Thyroid gland (tissue), 4 donors: Measurements from ENCODE around the gene WASL. TPM values are rescaled to one million over a fixed set of nuclear protein-coding genes. Genes with fewer than 3 reads are reported as not detected.

Experiments
- DNase-seq, 2 donors: peaks; one replicate each; pipeline ENCODE4 v3.0.0-alpha.2; 2019
- H3K27ac ChIP-seq, 3 donors: fragments of 200-600 bp; sonication (generic); 1 replicate in 2 of 3; 2 replicates in 1 of 3; pipeline ENCODE4 v1.5.1; 2016 to 2019; ENCODE audit warnings: mild to moderate bottlenecking in 1 of 3, moderate library complexity in 1 of 3
- H3K27me3 ChIP-seq: fragments of 200-600 bp; sonication (generic); one replicate; pipeline ENCODE4 v1.5.1; 2019
- H3K36me3 ChIP-seq, 2 donors: fragments of 200-600 bp; sonication (generic); one replicate each; pipeline ENCODE4 v1.5.1; 2016 to 2019
- H3K4me1 ChIP-seq, 2 donors: fragments of 200-600 bp; sonication (generic); one replicate each; pipeline ENCODE4 v1.5.1; 2017 to 2019
- H3K4me3 ChIP-seq, 3 donors: fragments of 200-600 bp; sonication (generic); replicated peaks in 1 of 3; 1 replicate in 2 of 3; 2 replicates in 1 of 3; pipeline ENCODE4 v1.5.1; 2016; ENCODE audit warnings: mild to moderate bottlenecking in 1 of 3
- H3K9me3 ChIP-seq: fragments of 200-600 bp; sonication (generic); one replicate; pipeline ENCODE4 v1.5.1; 2017
- POLR2A ChIP-seq, 2 donors: fragments of 450-650 bp; IDR thresholded peaks; one replicate each; pipeline ENCODE4 v1.6.1; 2017; ENCODE audit warnings: antibody characterized with exemption in 2 of 2, mild to moderate bottlenecking in 2 of 2, moderate library complexity in 1 of 2
- WGBS, 2 donors: methylation state at CpG; one replicate each; pipeline ENCODE4 v1.1.5; 2017; 5-methylcytosine and 5-hydroxymethylcytosine counted together
- intact Hi-C: fragments of 100-400 bp; cut with DNase I; formaldehyde crosslinking; loops from one replicate; pipeline ENCODE4 v1.15.1; 2023
- total RNA-seq, 4 donors: library from RNA; depleted of rRNA; stranded (reverse); fragments of >200 nt; gene quantifications; one replicate each; pipeline ENCODE4 v1.2.3, GENCODE V29; 2016
- TF ChIP-seq, protein P1 (sequence below), 6 experiments: fragments of 200-600 bp in 3 of 6; fragments of 450-650 bp in 3 of 6; sonication (generic) in 3 of 6; IDR thresholded peaks; one replicate each; pipeline ENCODE4 v1.5.1; 2016 to 2019; ENCODE audit warnings: antibody characterized with exemption in 6 of 6, mild to moderate bottlenecking in 2 of 6, inconsistent platforms in 1 of 6, moderate library complexity in 1 of 6

The WASL gene
- total RNA-seq, 4 donors from 2014 or later: 48.1 to 61.6 (median 55.4) TPM

DNA sequence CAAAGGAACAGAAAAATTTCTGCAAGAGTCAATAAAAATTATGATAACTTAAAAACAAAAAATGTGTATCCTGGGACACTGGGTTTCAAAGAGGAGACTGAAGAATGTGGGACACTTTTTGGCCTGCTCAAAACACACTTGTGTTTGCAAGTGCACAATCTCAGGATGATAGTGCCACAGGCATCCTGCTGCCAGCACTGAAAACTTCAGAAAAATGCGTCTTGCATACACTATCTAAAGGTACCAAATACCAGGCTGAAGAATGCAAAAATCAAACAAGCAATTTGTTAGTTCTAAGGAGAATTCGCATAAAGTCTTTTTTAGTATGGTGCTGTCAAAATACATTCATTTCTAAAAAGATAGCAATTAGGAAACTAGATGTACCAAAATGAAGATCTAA lies 38.1 kb downstream of the WASL start:
- TF ChIP-seq POLR2A (IDR thresholded peaks at IDR 0.05): no peak
- TF ChIP-seq, protein P1, sequence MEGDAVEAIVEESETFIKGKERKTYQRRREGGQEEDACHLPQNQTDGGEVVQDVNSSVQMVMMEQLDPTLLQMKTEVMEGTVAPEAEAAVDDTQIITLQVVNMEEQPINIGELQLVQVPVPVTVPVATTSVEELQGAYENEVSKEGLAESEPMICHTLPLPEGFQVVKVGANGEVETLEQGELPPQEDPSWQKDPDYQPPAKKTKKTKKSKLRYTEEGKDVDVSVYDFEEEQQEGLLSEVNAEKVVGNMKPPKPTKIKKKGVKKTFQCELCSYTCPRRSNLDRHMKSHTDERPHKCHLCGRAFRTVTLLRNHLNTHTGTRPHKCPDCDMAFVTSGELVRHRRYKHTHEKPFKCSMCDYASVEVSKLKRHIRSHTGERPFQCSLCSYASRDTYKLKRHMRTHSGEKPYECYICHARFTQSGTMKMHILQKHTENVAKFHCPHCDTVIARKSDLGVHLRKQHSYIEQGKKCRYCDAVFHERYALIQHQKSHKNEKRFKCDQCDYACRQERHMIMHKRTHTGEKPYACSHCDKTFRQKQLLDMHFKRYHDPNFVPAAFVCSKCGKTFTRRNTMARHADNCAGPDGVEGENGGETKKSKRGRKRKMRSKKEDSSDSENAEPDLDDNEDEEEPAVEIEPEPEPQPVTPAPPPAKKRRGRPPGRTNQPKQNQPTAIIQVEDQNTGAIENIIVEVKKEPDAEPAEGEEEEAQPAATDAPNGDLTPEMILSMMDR (IDR thresholded peaks at IDR 0.05): no peak
- Histone ChIP-seq H3K4me3 (no peak overlapping the region), H3K36me3 (peaks cover 5 to 6% of the 10 kb centered on the region in 2 donors), H3K9me3 (no peaks in the 10 kb centered on the region), H3K27me3 (no peaks in the 10 kb centered on the region), H3K4me1 (peaks cover 19 to 24% of the 10 kb centered on the region in 2 donors), H3K27ac (no peak overlapping the region)
- intact Hi-C loops: no loop called here
- WGBS, 2 donors: 58 to 61% methylated on average over 2 of the region's 2 CpGs
- DNase-seq: no peak

DNA sequence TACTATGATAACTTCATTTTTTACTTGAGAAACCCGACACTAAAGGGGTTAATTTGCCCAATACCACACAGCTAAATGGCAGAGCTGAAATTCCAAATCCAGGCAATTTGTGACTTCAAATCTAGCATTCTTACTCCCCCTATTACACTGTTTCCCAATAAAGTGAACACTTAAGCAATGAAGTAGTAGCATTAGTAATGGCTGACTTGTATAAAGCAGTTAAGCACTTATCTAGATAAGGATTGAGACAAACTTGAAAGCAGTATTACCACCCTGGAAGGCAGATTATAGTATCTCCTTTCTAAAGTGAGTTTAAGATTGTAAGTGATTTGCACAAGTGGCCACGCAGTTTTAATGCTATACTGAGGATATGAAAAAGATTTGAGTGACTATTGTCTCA lies 39.3 kb downstream of the WASL start:
- intact Hi-C loops: no loop called here
- 64 to 67% methylated on average over 2 of the region's 2 CpGs for WGBS, 2 donors
- DNase-seq: no peak
- no peak for TF ChIP-seq POLR2A (IDR thresholded peaks at IDR 0.05)
- TF ChIP-seq, protein P1 (IDR thresholded peaks at IDR 0.05): no peak
- Histone ChIP-seq H3K36me3 (peaks cover 5 to 6% of the 10 kb centered on the region in 2 donors), H3K9me3 (no peaks in the 10 kb centered on the region), H3K4me1 (peaks cover 19 to 24% of the 10 kb centered on the region in 2 donors), H3K4me3 (no peak overlapping the region), H3K27ac (no peak overlapping the region), H3K27me3 (no peaks in the 10 kb centered on the region)

DNA sequence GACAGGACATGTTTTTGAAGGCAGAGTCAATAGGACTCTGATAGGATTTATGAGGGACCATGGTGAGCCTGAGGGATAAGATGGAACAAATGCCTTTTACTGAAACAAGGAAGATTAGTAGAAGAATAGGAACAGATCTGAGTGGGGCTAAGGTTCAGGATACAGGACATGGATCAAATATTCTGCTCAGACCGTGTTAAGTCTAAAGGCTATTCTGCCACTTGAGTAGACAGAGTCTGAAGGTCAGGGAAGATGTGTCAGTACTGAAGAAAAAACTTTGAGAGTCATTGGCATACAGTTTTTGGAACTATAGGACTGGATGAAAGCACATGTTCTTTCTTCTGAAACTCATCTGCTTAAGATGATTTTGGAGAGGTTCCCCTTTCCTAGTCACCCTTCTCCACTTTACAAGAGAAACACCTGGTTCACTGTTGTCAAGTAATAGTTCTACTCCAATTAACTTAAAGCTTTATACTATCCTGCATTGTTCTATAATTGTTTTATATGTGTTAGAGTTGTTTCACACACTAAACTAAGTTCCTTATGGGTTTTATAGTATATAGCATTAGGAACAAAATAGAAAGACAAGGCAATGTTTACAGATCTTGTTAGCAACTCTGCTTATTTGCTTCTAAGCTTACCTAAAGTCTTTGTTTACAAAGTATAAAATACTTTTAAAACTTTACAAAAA lies 43.4 kb downstream of the WASL start:
- no peaks in the 10 kb centered on the region for H3K9me3 ChIP-seq
- TF ChIP-seq, protein P1 (IDR thresholded peaks at IDR 0.05): no peak
- TF ChIP-seq POLR2A (IDR thresholded peaks at IDR 0.05): no peak
- H3K36me3 ChIP-seq: peaks cover 5 to 6% of the 10 kb centered on the region in 2 donors
- 71 to 93% methylated on average over 1 of the region's 1 CpG for WGBS, 2 donors
- no peak overlapping the region for H3K27ac ChIP-seq
- H3K4me1 ChIP-seq: peaks cover 0 to 4% of the 10 kb centered on the region in 2 donors
- no peak for DNase-seq
- intact Hi-C loops: no loop called here
- H3K4me3 ChIP-seq: no peak overlapping the region
- no peaks in the 10 kb centered on the region for H3K27me3 ChIP-seq

DNA sequence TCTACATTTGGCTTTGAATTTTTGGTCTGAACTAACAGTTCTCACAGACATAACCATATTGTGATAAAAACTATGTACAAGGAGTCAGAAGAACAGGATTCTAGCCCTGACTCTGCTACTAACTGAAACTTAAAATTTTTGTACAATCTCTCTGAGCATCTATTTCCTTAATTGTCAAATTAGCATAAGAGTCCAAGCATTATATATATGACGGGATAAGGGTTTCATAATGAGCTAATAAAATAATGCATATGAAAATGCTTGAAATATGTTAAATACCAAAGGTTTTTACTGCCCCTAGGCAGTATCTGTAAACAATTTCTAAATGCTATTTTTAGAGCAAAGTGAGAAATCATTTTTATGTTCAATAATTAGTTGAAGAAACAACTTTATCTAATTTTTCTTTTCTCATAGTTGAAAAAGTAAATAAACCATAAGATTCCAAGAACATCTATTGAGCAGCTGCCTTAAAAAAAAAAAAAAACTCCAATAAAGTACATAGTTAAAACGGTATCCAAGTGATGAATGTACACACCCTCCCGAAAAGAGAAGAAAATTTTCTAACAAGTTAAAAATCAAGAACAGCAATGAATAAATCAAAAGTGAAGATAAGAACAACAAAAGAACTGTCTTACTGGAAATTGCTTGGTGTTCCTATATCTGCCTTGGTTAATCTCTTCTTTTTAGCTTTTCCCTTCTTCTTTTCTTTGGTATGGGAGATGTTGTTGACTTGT lies 52.7 kb downstream of the WASL start:
- Histone ChIP-seq H3K4me1 (no peaks in the 10 kb centered on the region), H3K9me3 (no peaks in the 10 kb centered on the region), H3K36me3 (peaks cover 0 to 5% of the 10 kb centered on the region in 2 donors), H3K27ac (no peak overlapping the region), H3K27me3 (no peaks in the 10 kb centered on the region), H3K4me3 (no peak overlapping the region)
- TF ChIP-seq, protein P1 (IDR thresholded peaks at IDR 0.05): no peak
- TF ChIP-seq POLR2A (IDR thresholded peaks at IDR 0.05): no peak
- DNase-seq: no peak
- 91 to 94% methylated on average over 3 of the region's 3 CpGs for WGBS, 2 donors
- intact Hi-C loops: no loop called here

DNA sequence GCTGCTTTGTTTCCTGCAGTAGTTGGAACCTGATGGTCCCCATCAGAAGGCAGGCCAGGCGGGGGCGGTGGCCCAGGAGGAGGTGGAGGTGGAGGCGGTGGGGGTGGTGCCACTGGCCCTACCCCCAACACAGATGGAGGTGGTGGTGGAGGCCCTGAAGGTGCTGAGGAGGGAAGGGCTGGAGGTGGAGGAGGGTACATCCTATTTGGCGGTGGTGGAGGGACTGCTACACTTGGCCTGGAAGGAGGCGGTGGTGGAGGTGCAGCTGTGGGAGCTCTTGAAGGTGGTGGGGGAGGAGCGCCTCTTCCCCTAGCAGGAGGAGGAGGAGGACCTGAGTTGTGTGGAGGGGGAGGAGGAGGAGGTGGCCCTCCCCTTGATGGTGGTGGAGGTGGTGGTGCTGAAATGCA lies 56.3 kb downstream of the WASL start:
- H3K27me3 ChIP-seq: no peaks in the 10 kb centered on the region
- TF ChIP-seq, protein P1 (IDR thresholded peaks at IDR 0.05): no peak
- no peak for TF ChIP-seq POLR2A (IDR thresholded peaks at IDR 0.05)
- no peaks in the 10 kb centered on the region for H3K9me3 ChIP-seq
- no peak overlapping the region for H3K4me3 ChIP-seq
- no peak overlapping the region for H3K27ac ChIP-seq
- peaks cover 0 to 5% of the 10 kb centered on the region in 2 donors for H3K4me1 ChIP-seq
- peaks cover 0 to 5% of the 10 kb centered on the region in 2 donors for H3K36me3 ChIP-seq
- WGBS, 2 donors: 95 to 98% methylated on average over 6 of the region's 6 CpGs
- intact Hi-C loops: no loop called here
- no peak for DNase-seq
